Caco-2 (cell line): ENCODE results near the gene SH3BP5L. TPM values are rescaled to one million over a fixed set of nuclear protein-coding genes. Genes with fewer than 3 reads are reported as not detected.

Experiments used
- BruUV-seq: library from RNA; stranded (reverse); fragments of 400-500 nt; replicated peaks from 2 replicates; lab custom pipeline; 2021; lab: Mats Ljungman, UMichigan
- CTCF ChIA-PET: fragments of 300-600 bp; sonication (Branson Sonifier 250); formaldehyde crosslinking; loops from one replicate; lab custom pipeline; 2022; ENCODE audit warnings: antibody characterized with exemption; lab: Charles Lee
- POLR2A ChIA-PET: fragments of 300-600 bp; sonication (Branson Sonifier 250); formaldehyde crosslinking; loops from one replicate; lab custom pipeline; 2022; ENCODE audit warnings: antibody characterized with exemption; lab: Charles Lee
- DNase-seq, 2 experiments: peaks; one replicate each; pipeline versions ENCODE4 v3.0.0 to v3.0.0-alpha.2; 2020 to 2022
- H3K27me3 ChIP-seq: replicated peaks from 2 replicates; pipeline ENCODE4 v1.6.0; 2011; ENCODE audit warnings: low read length; ENCODE audit not compliant: control insufficient read depth, insufficient read depth
- H3K36me3 ChIP-seq: 2 replicates; pipeline ENCODE4 v1.5.1; 2011; ENCODE audit warnings: low read length; ENCODE audit not compliant: control insufficient read depth, insufficient read depth
- H3K4me1 ChIP-seq: fragments of 250-450 bp; sonication (Bioruptor Pico); 2 replicates; pipeline ENCODE4 v1.5.1; 2020; ENCODE audit warnings: mild to moderate bottlenecking
- H3K4me3 ChIP-seq: 2 replicates; pipeline ENCODE4 v1.5.1; 2011; ENCODE audit warnings: low read depth, mild to moderate bottlenecking, control low read depth, low read length
- H3K9me3 ChIP-seq: fragments of 250-450 bp; sonication (Bioruptor Pico); 2 replicates; pipeline ENCODE4 v1.5.1; 2020; ENCODE audit warnings: mild to moderate bottlenecking, moderate library complexity
- H3K27ac Mint-ChIP-seq: one replicate; pipeline ENCODE4 v1.8.0; 2022; ENCODE audit warnings: mixed read lengths; ENCODE audit not compliant: unreplicated experiment
- H3K27me3 Mint-ChIP-seq: one replicate; pipeline ENCODE4 v1.8.0; 2022; ENCODE audit warnings: mixed read lengths; ENCODE audit not compliant: insufficient read depth, unreplicated experiment
- H3K36me3 Mint-ChIP-seq: one replicate; pipeline ENCODE4 v1.8.0; 2022; ENCODE audit warnings: mild to moderate bottlenecking, mixed read lengths; ENCODE audit not compliant: insufficient read depth, unreplicated experiment
- H3K4me1 Mint-ChIP-seq: one replicate; pipeline ENCODE4 v1.8.0; 2022; ENCODE audit warnings: low read depth, mixed read lengths; ENCODE audit not compliant: unreplicated experiment
- H3K4me3 Mint-ChIP-seq: one replicate; pipeline ENCODE4 v1.8.0; 2022; ENCODE audit warnings: mild to moderate bottlenecking, moderate library complexity, mixed read lengths; ENCODE audit not compliant: unreplicated experiment
- H3K9me3 Mint-ChIP-seq: one replicate; pipeline ENCODE4 v1.8.0; 2022; ENCODE audit warnings: mixed read lengths; ENCODE audit not compliant: unreplicated experiment
- intact Hi-C: fragments of 100-400 bp; cut with micrococcal nuclease; formaldehyde crosslinking; loops from one replicate; pipeline ENCODE4 v1.10.0; 2022; ENCODE audit not compliant: unreplicated experiment
- total RNA-seq: library from RNA; stranded (reverse); gene quantifications from 2 replicates; pipeline ENCODE4 v1.2.3, GENCODE V29; 2022
- TF ChIP-seq, protein P1 (sequence below), 2 experiments: fragments of 200-600 bp in 1 of 2; IDR thresholded peaks; 1 replicate in 1 of 2; 2 replicates in 1 of 2; pipeline versions ENCODE4 v1.5.1 to v1.8.0; 2011 to 2022; ENCODE audit warnings: antibody characterized with exemption in 1 of 2, control low read depth in 1 of 2, inconsistent platforms in 1 of 2, low read depth in 1 of 2, low read length in 1 of 2, mild to moderate bottlenecking in 1 of 2, moderate library complexity in 1 of 2; ENCODE audit not compliant: insufficient read depth in 1 of 2, severe bottlenecking in 1 of 2, unreplicated experiment in 1 of 2

The SH3BP5L gene
- total RNA-seq, 1 experiment from 2014 or later, result 21.3 TPM

DNA sequence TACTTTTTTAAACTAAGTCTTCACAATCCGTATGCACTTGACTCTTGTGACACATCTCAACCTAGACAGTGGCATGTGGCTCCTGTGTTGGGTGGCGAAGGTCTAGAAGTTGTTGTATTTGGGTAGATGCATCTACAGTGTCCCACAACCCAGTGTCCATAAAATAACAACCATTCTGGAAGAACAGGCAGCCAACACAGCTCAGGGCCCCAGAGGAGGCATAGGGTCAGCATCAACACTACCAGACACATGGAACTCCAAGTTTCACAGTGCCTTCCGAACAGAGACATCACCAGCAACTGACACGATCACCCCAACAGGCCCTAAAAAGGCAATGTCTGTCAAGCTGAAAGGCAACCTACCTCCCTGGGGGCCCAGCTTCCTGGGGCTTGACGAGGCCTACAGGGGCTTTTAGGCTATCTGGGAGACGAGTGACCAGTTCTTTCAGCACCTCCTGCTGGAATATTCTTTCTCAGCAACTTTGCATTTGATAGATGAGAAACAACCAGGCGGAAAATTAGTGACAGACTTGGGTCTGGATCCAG, 5.6 kb downstream of the SH3BP5L start:
- Mint-ChIP-seq H3K27me3 (no peaks in the 10 kb centered on the region), H3K36me3 (peaks cover 38% of the 10 kb centered on the region), H3K4me1 (peaks cover 8% of the 10 kb centered on the region), H3K4me3 (no peak overlapping the region), H3K9me3 (no peaks in the 10 kb centered on the region), H3K27ac (no peak overlapping the region)
- peaks cover 4% of the 10 kb centered on the region; the same call in 1 of the 2 replicates for H3K4me1 ChIP-seq
- intact Hi-C loops, result no loop called here
- no peaks in the 10 kb centered on the region for H3K27me3 ChIP-seq
- no TSS peak for BruUV-seq
- no peak overlapping the region for H3K4me3 ChIP-seq
- CTCF ChIA-PET, result interaction anchor here (0.7 kb wide), 1 partner anchor 18 kb away, joined by 5 read pairs; no protein-coding TSS in a partner anchor
- POLR2A ChIA-PET, result no interaction called here
- no peak for DNase-seq
- no peaks in the 10 kb centered on the region for H3K36me3 ChIP-seq
- H3K9me3 ChIP-seq, result no peaks in the 10 kb centered on the region
- TF ChIP-seq, protein P1, sequence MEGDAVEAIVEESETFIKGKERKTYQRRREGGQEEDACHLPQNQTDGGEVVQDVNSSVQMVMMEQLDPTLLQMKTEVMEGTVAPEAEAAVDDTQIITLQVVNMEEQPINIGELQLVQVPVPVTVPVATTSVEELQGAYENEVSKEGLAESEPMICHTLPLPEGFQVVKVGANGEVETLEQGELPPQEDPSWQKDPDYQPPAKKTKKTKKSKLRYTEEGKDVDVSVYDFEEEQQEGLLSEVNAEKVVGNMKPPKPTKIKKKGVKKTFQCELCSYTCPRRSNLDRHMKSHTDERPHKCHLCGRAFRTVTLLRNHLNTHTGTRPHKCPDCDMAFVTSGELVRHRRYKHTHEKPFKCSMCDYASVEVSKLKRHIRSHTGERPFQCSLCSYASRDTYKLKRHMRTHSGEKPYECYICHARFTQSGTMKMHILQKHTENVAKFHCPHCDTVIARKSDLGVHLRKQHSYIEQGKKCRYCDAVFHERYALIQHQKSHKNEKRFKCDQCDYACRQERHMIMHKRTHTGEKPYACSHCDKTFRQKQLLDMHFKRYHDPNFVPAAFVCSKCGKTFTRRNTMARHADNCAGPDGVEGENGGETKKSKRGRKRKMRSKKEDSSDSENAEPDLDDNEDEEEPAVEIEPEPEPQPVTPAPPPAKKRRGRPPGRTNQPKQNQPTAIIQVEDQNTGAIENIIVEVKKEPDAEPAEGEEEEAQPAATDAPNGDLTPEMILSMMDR (IDR thresholded peaks at IDR 0.05; ENCODE audit: insufficient read depth in 1 of 2, low read depth in 1 of 2, low read length in 1 of 2, severe bottlenecking in 1 of 2, unreplicated experiment in 1 of 2), result no peak

DNA sequence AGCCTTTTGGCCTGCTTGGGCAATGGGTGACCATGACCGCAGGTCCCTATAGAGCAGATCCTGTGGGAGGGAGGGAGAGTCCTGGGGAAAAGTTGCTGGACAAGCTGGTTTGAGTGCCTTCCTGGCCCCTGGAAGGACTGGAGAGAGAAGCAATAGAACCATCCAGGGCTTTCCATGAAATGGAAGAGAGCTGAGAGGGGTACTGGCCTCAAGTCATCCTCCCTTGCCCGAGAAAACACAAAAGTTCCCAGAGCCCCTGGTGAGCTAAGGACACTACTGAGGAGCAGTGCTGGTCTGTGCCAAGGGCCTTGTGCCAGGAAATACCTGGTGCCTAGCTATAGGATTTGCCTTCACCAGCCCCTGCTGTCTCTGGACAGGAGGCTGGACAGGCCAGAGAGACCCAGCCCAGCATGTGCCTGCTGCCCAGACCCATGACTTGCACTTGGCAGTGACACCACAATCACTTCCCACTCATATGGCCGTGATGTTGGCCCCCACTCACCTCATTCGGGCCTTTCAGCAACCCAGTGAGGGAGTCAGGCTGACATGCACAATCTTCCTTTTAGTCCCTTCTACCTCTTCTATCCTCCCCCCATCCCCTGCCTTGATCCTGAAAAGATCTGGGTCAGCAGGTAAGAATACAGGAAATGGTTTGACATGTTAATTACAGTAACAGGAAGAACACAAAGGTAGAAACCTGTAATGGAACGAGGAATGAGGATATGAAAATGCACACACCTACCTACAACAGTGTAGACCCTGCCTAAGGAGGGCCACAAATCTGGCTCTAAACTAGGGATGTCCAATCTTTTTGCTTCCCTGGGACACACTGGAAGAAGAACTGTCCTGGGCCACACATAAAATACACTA, 7.0 kb downstream of the SH3BP5L start:
- no peaks in the 10 kb centered on the region for H3K4me1 Mint-ChIP-seq
- ChIA-PET POLR2A (interaction anchor here (0.6 kb wide), 1 partner anchor 40 kb away, joined by 5 read pairs; the partner anchor contains the start of gene ZNF692), CTCF (interaction anchor here (0.6 kb wide), 1 partner anchor 79 kb away, joined by 3 read pairs; no protein-coding TSS in a partner anchor)
- no peaks in the 10 kb centered on the region for H3K27me3 ChIP-seq
- no peaks in the 10 kb centered on the region for H3K27me3 Mint-ChIP-seq
- H3K36me3 Mint-ChIP-seq, result peaks cover 43% of the 10 kb centered on the region
- H3K4me3 Mint-ChIP-seq, result no peak overlapping the region
- TF ChIP-seq, protein P1 (IDR thresholded peaks at IDR 0.05; ENCODE audit: insufficient read depth in 1 of 2, low read depth in 1 of 2, low read length in 1 of 2, severe bottlenecking in 1 of 2, unreplicated experiment in 1 of 2), result no peak
- no peak overlapping the region for H3K4me3 ChIP-seq
- no peaks in the 10 kb centered on the region for H3K4me1 ChIP-seq
- no peaks in the 10 kb centered on the region for H3K9me3 ChIP-seq
- intact Hi-C loops, result no loop called here
- H3K9me3 Mint-ChIP-seq, result no peaks in the 10 kb centered on the region
- no peaks in the 10 kb centered on the region for H3K36me3 ChIP-seq
- no peak for DNase-seq
- BruUV-seq, result no TSS peak
- no peak overlapping the region for H3K27ac Mint-ChIP-seq

DNA sequence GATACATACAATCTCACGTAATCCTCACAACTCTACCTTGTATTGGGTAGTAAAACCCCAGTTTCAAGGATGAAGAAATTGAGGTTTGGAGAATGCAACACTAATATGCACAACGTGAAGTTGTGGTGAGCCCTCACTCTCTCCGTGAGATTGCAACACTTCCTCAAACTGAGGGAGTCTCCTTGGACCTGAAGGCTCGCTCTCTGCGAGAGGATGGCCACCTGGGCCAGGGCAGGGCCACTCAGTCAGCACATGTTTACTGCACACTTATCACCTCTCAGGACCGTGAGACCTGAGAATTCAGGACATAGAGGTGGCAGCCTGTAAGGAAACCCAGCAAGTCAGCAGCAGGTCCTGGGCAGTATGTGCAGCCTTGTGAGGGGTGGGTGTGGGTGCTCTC, 8.7 kb downstream of the SH3BP5L start:
- no peaks in the 10 kb centered on the region for H3K4me1 ChIP-seq
- H3K27ac Mint-ChIP-seq, result no peak overlapping the region
- no peak overlapping the region for H3K4me3 Mint-ChIP-seq
- no peaks in the 10 kb centered on the region for H3K9me3 ChIP-seq
- ChIA-PET POLR2A (no interaction called here), CTCF (no interaction called here)
- H3K27me3 Mint-ChIP-seq, result no peaks in the 10 kb centered on the region
- H3K36me3 Mint-ChIP-seq, result peaks cover 53% of the 10 kb centered on the region
- H3K4me1 Mint-ChIP-seq, result no peaks in the 10 kb centered on the region
- no peaks in the 10 kb centered on the region for H3K9me3 Mint-ChIP-seq
- H3K4me3 ChIP-seq, result no peak overlapping the region
- H3K36me3 ChIP-seq, result peaks cover 1% of the 10 kb centered on the region; the same call in 1 of the 2 replicates
- BruUV-seq, result no TSS peak
- no peak for DNase-seq
- intact Hi-C loops, result no loop called here
- TF ChIP-seq, protein P1 (IDR thresholded peaks at IDR 0.05; ENCODE audit: insufficient read depth in 1 of 2, low read depth in 1 of 2, low read length in 1 of 2, severe bottlenecking in 1 of 2, unreplicated experiment in 1 of 2), result no peak
- no peaks in the 10 kb centered on the region for H3K27me3 ChIP-seq
